Hypothalamus (tissue), 51 donors: ENCODE measurements around the gene ASB5.

ENCODE experiments used
- DNase-seq, 51 donors: peaks; one replicate each; lab custom pipeline; 2025; lab: John Stamatoyannopoulos, UW

Gene ASB5

GRCh38 chr4:176185051-176185450 is 84.0 kb downstream of the ASB5 start:
- DNase-seq, result no peak
